ENCODE data around the gene AXIN1. TPM values are rescaled to one million over a fixed set of nuclear protein-coding genes. Genes with fewer than 3 reads are reported as not detected.
A peak's percentile ranks its signal among the peaks of the same experiment; 100 is the strongest.

The AXIN1 gene
- total and polyA plus RNA-seq, 9 of the 15 experiments (the other 6 are each of a cell fraction or from before 2014, with no cell fraction given), result 0.42 to 58.0 (median 25.9) TPM

DNA sequence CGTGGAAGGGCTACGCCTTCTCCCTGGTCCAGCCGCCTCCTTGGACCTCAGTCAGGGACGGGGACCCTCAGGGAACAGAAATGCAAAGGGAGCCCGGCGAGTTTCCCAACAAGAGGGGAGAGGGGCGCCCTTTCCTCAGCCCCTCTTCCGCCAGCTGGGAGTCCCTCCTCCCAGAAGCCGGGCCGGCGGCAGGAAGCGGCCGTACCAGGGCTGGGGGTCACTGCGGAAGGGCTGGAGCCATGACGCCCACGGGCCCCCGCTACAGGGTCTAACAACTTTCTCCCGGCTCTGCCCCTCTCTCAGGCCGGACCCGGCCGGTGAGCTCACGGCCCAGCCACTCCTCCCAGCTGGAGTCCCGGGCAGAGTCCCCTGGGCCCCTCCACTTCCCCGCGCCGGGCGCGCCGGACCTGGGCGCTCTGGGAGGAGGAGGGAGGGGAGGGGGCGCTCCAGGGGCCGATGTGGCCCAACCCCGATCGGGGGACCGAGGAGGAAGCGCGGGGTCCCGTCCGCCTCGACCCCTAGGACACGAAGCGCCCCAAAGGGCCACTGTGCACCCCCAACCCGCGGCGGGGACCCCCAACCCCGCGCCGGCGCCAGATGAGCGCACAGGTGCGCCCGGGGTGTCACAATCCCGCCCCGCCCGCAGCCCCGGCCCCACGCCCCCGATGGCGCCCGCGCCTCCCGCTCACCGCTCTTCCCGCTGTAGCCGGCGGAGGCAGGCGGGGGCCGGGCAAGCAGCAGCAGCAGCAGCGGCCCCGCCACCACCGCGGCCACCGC, 28.7 kb upstream of the AXIN1 start (continued):
- TF ChIP-seq, protein P1, sequence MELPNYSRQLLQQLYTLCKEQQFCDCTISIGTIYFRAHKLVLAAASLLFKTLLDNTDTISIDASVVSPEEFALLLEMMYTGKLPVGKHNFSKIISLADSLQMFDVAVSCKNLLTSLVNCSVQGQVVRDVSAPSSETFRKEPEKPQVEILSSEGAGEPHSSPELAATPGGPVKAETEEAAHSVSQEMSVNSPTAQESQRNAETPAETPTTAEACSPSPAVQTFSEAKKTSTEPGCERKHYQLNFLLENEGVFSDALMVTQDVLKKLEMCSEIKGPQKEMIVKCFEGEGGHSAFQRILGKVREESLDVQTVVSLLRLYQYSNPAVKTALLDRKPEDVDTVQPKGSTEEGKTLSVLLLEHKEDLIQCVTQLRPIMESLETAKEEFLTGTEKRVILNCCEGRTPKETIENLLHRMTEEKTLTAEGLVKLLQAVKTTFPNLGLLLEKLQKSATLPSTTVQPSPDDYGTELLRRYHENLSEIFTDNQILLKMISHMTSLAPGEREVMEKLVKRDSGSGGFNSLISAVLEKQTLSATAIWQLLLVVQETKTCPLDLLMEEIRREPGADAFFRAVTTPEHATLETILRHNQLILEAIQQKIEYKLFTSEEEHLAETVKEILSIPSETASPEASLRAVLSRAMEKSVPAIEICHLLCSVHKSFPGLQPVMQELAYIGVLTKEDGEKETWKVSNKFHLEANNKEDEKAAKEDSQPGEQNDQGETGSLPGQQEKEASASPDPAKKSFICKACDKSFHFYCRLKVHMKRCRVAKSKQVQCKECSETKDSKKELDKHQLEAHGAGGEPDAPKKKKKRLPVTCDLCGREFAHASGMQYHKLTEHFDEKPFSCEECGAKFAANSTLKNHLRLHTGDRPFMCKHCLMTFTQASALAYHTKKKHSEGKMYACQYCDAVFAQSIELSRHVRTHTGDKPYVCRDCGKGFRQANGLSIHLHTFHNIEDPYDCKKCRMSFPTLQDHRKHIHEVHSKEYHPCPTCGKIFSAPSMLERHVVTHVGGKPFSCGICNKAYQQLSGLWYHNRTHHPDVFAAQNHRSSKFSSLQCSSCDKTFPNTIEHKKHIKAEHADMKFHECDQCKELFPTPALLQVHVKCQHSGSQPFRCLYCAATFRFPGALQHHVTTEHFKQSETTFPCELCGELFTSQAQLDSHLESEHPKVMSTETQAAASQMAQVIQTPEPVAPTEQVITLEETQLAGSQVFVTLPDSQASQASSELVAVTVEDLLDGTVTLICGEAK (IDR thresholded peaks at IDR 0.05), result peak; percentile 42; the same call in 1 of the 2 replicates
- TF ChIP-seq, protein P1 (CRISPR knock-in tag; IDR thresholded peaks at IDR 0.05), result no peak
- TF ChIP-seq, protein P2, sequence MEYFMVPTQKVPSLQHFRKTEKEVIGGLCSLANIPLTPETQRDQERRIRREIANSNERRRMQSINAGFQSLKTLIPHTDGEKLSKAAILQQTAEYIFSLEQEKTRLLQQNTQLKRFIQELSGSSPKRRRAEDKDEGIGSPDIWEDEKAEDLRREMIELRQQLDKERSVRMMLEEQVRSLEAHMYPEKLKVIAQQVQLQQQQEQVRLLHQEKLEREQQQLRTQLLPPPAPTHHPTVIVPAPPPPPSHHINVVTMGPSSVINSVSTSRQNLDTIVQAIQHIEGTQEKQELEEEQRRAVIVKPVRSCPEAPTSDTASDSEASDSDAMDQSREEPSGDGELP (CRISPR knock-in tag; IDR thresholded peaks at IDR 0.05; ENCODE audit: borderline replicate concordance), result peak; percentile 87
- TF ChIP-seq, protein P3, sequence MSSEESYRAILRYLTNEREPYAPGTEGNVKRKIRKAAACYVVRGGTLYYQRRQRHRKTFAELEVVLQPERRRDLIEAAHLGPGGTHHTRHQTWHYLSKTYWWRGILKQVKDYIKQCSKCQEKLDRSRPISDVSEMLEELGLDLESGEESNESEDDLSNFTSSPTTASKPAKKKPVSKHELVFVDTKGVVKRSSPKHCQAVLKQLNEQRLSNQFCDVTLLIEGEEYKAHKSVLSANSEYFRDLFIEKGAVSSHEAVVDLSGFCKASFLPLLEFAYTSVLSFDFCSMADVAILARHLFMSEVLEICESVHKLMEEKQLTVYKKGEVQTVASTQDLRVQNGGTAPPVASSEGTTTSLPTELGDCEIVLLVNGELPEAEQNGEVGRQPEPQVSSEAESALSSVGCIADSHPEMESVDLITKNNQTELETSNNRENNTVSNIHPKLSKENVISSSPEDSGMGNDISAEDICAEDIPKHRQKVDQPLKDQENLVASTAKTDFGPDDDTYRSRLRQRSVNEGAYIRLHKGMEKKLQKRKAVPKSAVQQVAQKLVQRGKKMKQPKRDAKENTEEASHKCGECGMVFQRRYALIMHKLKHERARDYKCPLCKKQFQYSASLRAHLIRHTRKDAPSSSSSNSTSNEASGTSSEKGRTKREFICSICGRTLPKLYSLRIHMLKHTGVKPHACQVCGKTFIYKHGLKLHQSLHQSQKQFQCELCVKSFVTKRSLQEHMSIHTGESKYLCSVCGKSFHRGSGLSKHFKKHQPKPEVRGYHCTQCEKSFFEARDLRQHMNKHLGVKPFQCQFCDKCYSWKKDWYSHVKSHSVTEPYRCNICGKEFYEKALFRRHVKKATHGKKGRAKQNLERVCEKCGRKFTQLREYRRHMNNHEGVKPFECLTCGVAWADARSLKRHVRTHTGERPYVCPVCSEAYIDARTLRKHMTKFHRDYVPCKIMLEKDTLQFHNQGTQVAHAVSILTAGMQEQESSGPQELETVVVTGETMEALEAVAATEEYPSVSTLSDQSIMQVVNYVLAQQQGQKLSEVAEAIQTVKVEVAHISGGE (CRISPR knock-in tag; IDR thresholded peaks at IDR 0.05), result 0 out of 6 replicates have a peak, but pooled peaks of 1 of the 3 experiments have one; percentile 22
- TF ChIP-seq, protein P4, sequence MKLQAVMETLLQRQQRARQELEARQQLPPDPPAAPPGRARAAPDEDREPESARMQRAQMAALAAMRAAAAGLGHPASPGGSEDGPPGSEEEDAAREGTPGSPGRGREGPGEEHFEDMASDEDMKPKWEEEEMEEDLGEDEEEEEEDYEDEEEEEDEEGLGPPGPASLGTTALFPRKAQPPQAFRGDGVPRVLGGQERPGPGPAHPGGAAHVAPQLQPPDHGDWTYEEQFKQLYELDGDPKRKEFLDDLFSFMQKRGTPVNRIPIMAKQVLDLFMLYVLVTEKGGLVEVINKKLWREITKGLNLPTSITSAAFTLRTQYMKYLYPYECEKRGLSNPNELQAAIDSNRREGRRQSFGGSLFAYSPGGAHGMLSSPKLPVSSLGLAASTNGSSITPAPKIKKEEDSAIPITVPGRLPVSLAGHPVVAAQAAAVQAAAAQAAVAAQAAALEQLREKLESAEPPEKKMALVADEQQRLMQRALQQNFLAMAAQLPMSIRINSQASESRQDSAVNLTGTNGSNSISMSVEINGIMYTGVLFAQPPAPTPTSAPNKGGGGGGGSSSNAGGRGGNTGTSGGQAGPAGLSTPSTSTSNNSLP (IDR thresholded peaks at IDR 0.05; ENCODE audit: borderline replicate concordance, low read depth, low read length), result no peak
- TF ChIP-seq, protein P5, sequence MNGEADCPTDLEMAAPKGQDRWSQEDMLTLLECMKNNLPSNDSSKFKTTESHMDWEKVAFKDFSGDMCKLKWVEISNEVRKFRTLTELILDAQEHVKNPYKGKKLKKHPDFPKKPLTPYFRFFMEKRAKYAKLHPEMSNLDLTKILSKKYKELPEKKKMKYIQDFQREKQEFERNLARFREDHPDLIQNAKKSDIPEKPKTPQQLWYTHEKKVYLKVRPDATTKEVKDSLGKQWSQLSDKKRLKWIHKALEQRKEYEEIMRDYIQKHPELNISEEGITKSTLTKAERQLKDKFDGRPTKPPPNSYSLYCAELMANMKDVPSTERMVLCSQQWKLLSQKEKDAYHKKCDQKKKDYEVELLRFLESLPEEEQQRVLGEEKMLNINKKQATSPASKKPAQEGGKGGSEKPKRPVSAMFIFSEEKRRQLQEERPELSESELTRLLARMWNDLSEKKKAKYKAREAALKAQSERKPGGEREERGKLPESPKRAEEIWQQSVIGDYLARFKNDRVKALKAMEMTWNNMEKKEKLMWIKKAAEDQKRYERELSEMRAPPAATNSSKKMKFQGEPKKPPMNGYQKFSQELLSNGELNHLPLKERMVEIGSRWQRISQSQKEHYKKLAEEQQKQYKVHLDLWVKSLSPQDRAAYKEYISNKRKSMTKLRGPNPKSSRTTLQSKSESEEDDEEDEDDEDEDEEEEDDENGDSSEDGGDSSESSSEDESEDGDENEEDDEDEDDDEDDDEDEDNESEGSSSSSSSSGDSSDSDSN (IDR thresholded peaks at IDR 0.05; ENCODE audit: borderline replicate concordance in 1 of 2, low read depth in 2 of 2, low read length in 2 of 2), result 0 out of 4 replicates have a peak, but pooled peaks of 1 of the 2 experiments have one; percentile 41

Measured in K562 (cell line).